Endothelial cell of umbilical vein (primary cell): ENCODE results near the gene TTC34.

Source experiments
- CTCF ChIP-seq, 2 donors: IDR thresholded peaks; 1 replicate in 1 of 2; 2 replicates in 1 of 2; pipeline ENCODE4 v1.5.1; 2011; ENCODE audit warnings: low read length in 2 of 2, mild to moderate bottlenecking in 2 of 2, moderate library complexity in 2 of 2, control low read depth in 1 of 2, inconsistent platforms in 1 of 2, low read depth in 1 of 2; ENCODE audit not compliant: insufficient read depth in 1 of 2; ENCODE audit errors: extremely low read depth in 1 of 2
- EZH2 ChIP-seq: IDR thresholded peaks from 2 replicates; pipeline ENCODE4 v1.6.1; 2012; ENCODE audit warnings: borderline replicate concordance, low read depth, mild to moderate bottlenecking, moderate library complexity, low read length, inconsistent platforms; ENCODE audit not compliant: severe bottlenecking
- FOS ChIP-seq: IDR thresholded peaks from 2 replicates; pipeline ENCODE4 v1.6.1; 2011; ENCODE audit warnings: mild to moderate bottlenecking, low read length, moderate library complexity, borderline replicate concordance; ENCODE audit not compliant: insufficient read depth
- GATA2 ChIP-seq: IDR thresholded peaks from 2 replicates; pipeline ENCODE4 v1.7.0; 2011; ENCODE audit warnings: low read depth, mild to moderate bottlenecking, moderate library complexity, mixed read lengths, low read length; ENCODE audit not compliant: insufficient read length, insufficient read depth
- JUN ChIP-seq: IDR thresholded peaks from 2 replicates; pipeline ENCODE4 v1.6.1; 2011; ENCODE audit warnings: borderline replicate concordance, low read depth; ENCODE audit not compliant: insufficient read length, insufficient read depth
- MAX ChIP-seq: IDR thresholded peaks from 2 replicates; pipeline ENCODE4 v1.6.1; 2011; ENCODE audit not compliant: insufficient read depth, insufficient read length
- MYC ChIP-seq: IDR thresholded peaks from one replicate; pipeline ENCODE4 v1.6.1; 2011; ENCODE audit warnings: mild to moderate bottlenecking, low read depth, low read length
- POLR2A ChIP-seq: IDR thresholded peaks from 2 replicates; pipeline ENCODE4 v1.6.1; 2012; ENCODE audit warnings: low read depth, mild to moderate bottlenecking, control low read depth, low read length
- POLR2AphosphoS5 ChIP-seq: IDR thresholded peaks from 2 replicates; pipeline ENCODE4 v1.6.1; 2012; ENCODE audit warnings: low read depth, mild to moderate bottlenecking, control low read depth, low read length, moderate library complexity; ENCODE audit not compliant: insufficient read depth

GRCh38 chr1:2605509-2606395, 195.7 kb downstream of the TTC34 start:
- TF ChIP-seq MAX: no peak
- no peak for TF ChIP-seq EZH2
- TF ChIP-seq CTCF (IDR thresholded peaks at IDR 0.05; ENCODE audit: extremely low read depth in 1 of 2, insufficient read depth in 1 of 2, low read depth in 1 of 2, low read length in 2 of 2): no peak
- no peak for TF ChIP-seq MYC
- no peak for TF ChIP-seq POLR2AphosphoS5
- TF ChIP-seq POLR2A: no peak
- no peak for TF ChIP-seq FOS
- no peak for TF ChIP-seq JUN
- TF ChIP-seq GATA2: no peak
